UCSD-AML1 (cell line): Measurements from ENCODE around the gene POLN.
"Not testable (repeated sequence)": the region's sequence is repeated elsewhere in the genome, so short reads cannot be mapped to it uniquely, and the experiment has no call there.

Experiments used
- DNase-seq: peaks from one replicate; lab custom pipeline; 2025; ENCODE audit not compliant: unreplicated experiment; lab: John Stamatoyannopoulos, UW

The POLN gene

GRCh38 chr4:2222838-2223237 is 19.1 kb downstream of the POLN start:
- DNase-seq: no peak

- DNase-seq: not testable (repeated sequence)
These were observed 20.5 kb downstream of the POLN start for GRCh38 chr4:2221378-2221777.

- DNase-seq: peak; percentile 62
These were observed 21.8 kb downstream of the POLN start for GRCh38 chr4:2220016-2220630.

GRCh38 chr4:2219233-2219760 is 22.6 kb downstream of the POLN start:
- no peak for DNase-seq

- no peak for DNase-seq
These were observed 23.5 kb downstream of the POLN start for GRCh38 chr4:2218436-2218835.

- no peak for DNase-seq
These were observed 24.2 kb downstream of the POLN start for GRCh38 chr4:2217726-2218125.

- no peak for DNase-seq
These were observed 29.1 kb downstream of the POLN start for GRCh38 chr4:2212831-2213230.

- DNase-seq: not testable (repeated sequence)
These were observed 39.1 kb downstream of the POLN start for GRCh38 chr4:2202789-2203188.

- DNase-seq: no peak
These were observed 47.4 kb downstream of the POLN start for GRCh38 chr4:2194496-2194895.

GRCh38 chr4:2193326-2193725 is 48.6 kb downstream of the POLN start:
- no peak for DNase-seq

GRCh38 chr4:2186865-2187172 is 55.1 kb downstream of the POLN start:
- DNase-seq: no peak

- DNase-seq: no peak
These were observed 55.6 kb downstream of the POLN start for GRCh38 chr4:2186133-2186864.

- DNase-seq: no peak
These were observed 58.5 kb downstream of the POLN start for GRCh38 chr4:2183394-2183793.

GRCh38 chr4:2182994-2183393 is 58.9 kb downstream of the POLN start:
- DNase-seq: no peak

- DNase-seq: no peak
These were observed 61.5 kb downstream of the POLN start for GRCh38 chr4:2180410-2180809.

GRCh38 chr4:2179717-2180116 is 62.2 kb downstream of the POLN start:
- DNase-seq: no peak

GRCh38 chr4:2178986-2179385 is 62.9 kb downstream of the POLN start:
- no peak for DNase-seq

- no peak for DNase-seq
These were observed 64.4 kb downstream of the POLN start for GRCh38 chr4:2177443-2178093.

- DNase-seq: no peak
These were observed 65.8 kb downstream of the POLN start for GRCh38 chr4:2175990-2176698.

GRCh38 chr4:2174061-2174460 is 67.9 kb downstream of the POLN start:
- no peak for DNase-seq

GRCh38 chr4:2172627-2173231 is 69.2 kb downstream of the POLN start:
- DNase-seq: no peak
